Spleen (tissue), 7 donors: ENCODE data around the gene HOXA7.

Experiments used
- CTCF ChIP-seq, 11 experiments: fragments of 200-600 bp in 7 of 11; fragments of 450-650 bp in 4 of 11; sonication (generic) in 4 of 11; IDR thresholded peaks in 8 of 11; conservative IDR thresholded peaks in 3 of 11; 1 replicate in 7 of 11; 2 replicates in 4 of 11; pipeline versions ENCODE4 v1.4.0 to v1.8.0; 2016 to 2021; ENCODE audit warnings: antibody characterized with exemption in 11 of 11, inconsistent platforms in 4 of 11, mild to moderate bottlenecking in 1 of 11
- POLR2AphosphoS5 ChIP-seq, 3 donors: sonication (generic); formaldehyde crosslinking; IDR thresholded peaks; one replicate each; pipeline ENCODE4 v1.5.1; 2017; ENCODE audit warnings: antibody characterized with exemption in 3 of 3
- donor health status: DM: no; HTN: no; CAD: no; lungs with moderate emphysema.
- donor health status: DM: no; HTN: no; CAD: no.
- donor health status: DM: no; HTN: no; CAD: no.

- TF ChIP-seq CTCF (IDR thresholded peaks at IDR 0.05 in 8 of 11, conservative IDR thresholded peaks at IDR 0.05 in 3 of 11) (no peak), POLR2AphosphoS5 (IDR thresholded peaks at IDR 0.05) (no peak)
These were observed 18.6 kb upstream of the HOXA7 start for GRCh38 chr7:27174874-27175625.
